ENCODE results near the gene CCR4. TPM values are rescaled to one million over a fixed set of nuclear protein-coding genes. Genes with fewer than 3 reads are reported as not detected.
"Not testable (repeated sequence)": the region's sequence is repeated elsewhere in the genome, so short reads cannot be mapped to it uniquely, and the experiment has no call there.

CCR4 gene
- total and polyA plus RNA-seq, 7 donors: 0.16 to 3.1 TPM; not detected in 5

DNA sequence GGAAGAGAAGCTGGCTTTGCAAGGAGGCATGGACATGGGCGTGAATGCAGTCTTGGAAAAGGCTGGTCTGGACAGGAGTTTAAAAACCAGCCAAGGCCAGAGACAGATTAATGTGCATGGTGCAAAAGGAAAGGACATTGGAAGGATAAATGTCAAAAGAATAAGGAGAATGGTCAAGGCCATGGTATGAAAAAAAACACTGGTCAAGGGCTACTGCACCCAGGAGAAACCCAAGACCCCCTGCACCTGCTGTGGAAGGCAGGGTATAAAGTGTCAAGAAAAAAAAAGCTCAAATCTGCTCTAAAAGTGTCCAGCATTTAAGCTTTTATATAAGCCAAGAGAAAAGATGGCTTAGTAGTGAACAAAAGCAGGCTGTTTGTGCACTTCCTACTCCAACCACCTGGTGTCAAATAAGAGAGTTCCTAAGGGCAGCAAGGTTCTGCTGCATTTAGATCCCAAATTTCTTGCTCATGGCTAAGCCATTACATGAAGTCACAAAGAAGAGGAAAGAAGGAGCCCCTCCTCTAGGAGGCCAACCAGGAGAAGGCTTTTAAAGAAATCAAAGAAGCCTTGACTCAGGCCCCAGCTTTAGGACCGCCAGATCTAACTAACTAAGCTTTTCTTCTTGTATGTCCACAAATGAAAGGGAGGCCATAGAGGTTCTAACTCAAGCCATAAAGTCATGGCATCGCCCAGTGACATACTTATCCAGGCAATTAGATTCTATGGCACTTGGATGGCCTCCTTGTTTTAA is 16.9 kb downstream of the CCR4 start:
- no peaks in the 10 kb centered on the region for H3K36me3 ChIP-seq
- H3K4me1 ChIP-seq: peaks cover 0 to 9% (median 4%) of the 10 kb centered on the region in 4 donors
- no peak for DNase-seq
- H3K9me3 ChIP-seq: no peaks in the 10 kb centered on the region
- no peak overlapping the region for H3K4me3 ChIP-seq
- WGBS, 2 donors: 89 to 93% methylated on average over 3 of the region's 3 CpGs
- intact Hi-C loops (cut with DNase I): no loop called here
- no peaks in the 10 kb centered on the region for H3K27me3 ChIP-seq
- H3K27ac ChIP-seq: no peak overlapping the region
- TF ChIP-seq POLR2A (IDR thresholded peaks at IDR 0.05) (no peak), EP300 (IDR thresholded peaks at IDR 0.05) (no peak), POLR2AphosphoS5 (IDR thresholded peaks at IDR 0.05) (no peak)
- TF ChIP-seq, protein P1, sequence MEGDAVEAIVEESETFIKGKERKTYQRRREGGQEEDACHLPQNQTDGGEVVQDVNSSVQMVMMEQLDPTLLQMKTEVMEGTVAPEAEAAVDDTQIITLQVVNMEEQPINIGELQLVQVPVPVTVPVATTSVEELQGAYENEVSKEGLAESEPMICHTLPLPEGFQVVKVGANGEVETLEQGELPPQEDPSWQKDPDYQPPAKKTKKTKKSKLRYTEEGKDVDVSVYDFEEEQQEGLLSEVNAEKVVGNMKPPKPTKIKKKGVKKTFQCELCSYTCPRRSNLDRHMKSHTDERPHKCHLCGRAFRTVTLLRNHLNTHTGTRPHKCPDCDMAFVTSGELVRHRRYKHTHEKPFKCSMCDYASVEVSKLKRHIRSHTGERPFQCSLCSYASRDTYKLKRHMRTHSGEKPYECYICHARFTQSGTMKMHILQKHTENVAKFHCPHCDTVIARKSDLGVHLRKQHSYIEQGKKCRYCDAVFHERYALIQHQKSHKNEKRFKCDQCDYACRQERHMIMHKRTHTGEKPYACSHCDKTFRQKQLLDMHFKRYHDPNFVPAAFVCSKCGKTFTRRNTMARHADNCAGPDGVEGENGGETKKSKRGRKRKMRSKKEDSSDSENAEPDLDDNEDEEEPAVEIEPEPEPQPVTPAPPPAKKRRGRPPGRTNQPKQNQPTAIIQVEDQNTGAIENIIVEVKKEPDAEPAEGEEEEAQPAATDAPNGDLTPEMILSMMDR (IDR thresholded peaks at IDR 0.05): no peak

DNA sequence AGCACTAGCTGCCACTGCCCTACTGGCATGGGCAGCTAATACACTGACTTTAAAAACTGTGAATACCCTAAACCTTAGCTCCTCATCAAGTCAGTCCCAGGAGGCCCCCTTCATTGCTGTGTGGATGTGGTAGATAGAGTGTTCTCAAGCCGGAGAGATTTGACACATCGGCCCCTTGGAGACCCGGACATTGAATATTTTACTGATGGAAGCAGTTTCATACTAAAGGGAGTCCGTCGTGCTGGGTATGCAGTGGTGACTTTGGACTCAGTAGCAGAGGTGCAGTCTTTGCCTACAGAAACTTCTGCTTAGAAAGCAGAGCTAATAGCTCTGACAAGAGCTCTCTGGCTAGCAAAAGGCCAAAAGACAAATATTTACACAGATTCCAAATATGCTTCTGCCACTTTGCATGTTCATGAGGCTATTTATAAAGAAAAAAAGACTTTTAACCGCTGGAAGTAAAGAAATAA is 17.5 kb downstream of the CCR4 start:
- no peaks in the 10 kb centered on the region for H3K36me3 ChIP-seq
- H3K4me3 ChIP-seq: no peak overlapping the region
- peaks cover 0 to 9% (median 4%) of the 10 kb centered on the region in 4 donors for H3K4me1 ChIP-seq
- H3K27ac ChIP-seq: no peak overlapping the region
- no peak for DNase-seq
- WGBS, 2 donors: 77% methylated on average over 6 of the region's 6 CpGs
- H3K27me3 ChIP-seq: no peaks in the 10 kb centered on the region
- no peaks in the 10 kb centered on the region for H3K9me3 ChIP-seq
- intact Hi-C loops (cut with DNase I): no loop called here
- TF ChIP-seq EP300 (IDR thresholded peaks at IDR 0.05): no peak
- TF ChIP-seq POLR2A (IDR thresholded peaks at IDR 0.05): no peak
- no peak for TF ChIP-seq POLR2AphosphoS5 (IDR thresholded peaks at IDR 0.05)
- TF ChIP-seq, protein P1 (IDR thresholded peaks at IDR 0.05): no peak

DNA sequence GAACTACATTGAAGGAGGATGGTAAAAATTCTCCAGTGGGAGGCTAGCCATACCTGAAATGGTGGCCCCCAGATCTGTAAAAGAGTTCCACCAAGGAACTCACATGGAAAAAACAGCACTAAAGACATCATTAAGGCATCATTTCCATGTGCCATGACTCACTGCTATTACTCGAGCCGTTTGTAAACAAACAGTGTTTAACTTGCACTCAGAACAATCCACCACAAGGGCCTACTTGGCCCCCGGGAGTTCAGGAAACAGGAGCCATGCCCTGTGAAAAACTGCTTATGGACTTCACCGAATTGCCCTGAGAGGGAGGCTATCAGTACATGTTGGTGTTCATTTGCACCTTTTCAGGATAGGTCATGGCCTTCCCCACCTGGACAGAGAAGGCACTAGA is 18.2 kb downstream of the CCR4 start:
- H3K27me3 ChIP-seq: no peaks in the 10 kb centered on the region
- H3K36me3 ChIP-seq: no peaks in the 10 kb centered on the region
- H3K4me3 ChIP-seq: no peak overlapping the region
- H3K4me1 ChIP-seq: peaks cover 0 to 9% (median 4%) of the 10 kb centered on the region in 4 donors
- no peak overlapping the region for H3K27ac ChIP-seq
- intact Hi-C loops (cut with DNase I): no loop called here
- TF ChIP-seq, protein P1 (IDR thresholded peaks at IDR 0.05): no peak
- TF ChIP-seq POLR2AphosphoS5 (IDR thresholded peaks at IDR 0.05): no peak
- TF ChIP-seq POLR2A (IDR thresholded peaks at IDR 0.05): no peak
- DNase-seq: no peak
- H3K9me3 ChIP-seq: no peaks in the 10 kb centered on the region
- 19 to 56% methylated on average over 4 of the region's 4 CpGs for WGBS, 2 donors

DNA sequence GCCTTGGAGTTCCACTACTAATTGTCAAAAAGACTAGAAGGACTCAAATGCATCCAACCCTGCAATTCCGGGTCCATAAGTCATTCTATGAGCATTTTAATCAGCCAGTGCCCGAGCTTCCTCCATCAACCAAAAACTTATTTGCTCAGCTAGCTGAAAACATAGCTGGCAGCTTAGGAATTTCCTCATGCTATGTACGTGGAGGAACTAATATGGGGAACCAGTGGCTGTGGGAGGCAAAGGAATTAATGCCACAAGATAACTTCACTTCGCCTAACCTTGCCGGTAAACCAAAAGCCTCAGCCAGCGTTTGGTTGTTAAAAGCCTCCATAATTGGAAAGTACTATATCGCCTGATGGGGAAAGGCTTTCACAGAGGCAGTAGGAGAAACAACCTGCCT is 19.8 kb downstream of the CCR4 start:
- H3K4me1 ChIP-seq; H3K4me3 ChIP-seq; H3K27me3 ChIP-seq; H3K36me3 ChIP-seq; H3K9me3 ChIP-seq; DNase-seq; H3K27ac ChIP-seq; intact Hi-C loops (cut with DNase I): not testable (repeated sequence)
- WGBS, 2 donors: 90 to 92% methylated on average over 7 of the region's 7 CpGs

DNA sequence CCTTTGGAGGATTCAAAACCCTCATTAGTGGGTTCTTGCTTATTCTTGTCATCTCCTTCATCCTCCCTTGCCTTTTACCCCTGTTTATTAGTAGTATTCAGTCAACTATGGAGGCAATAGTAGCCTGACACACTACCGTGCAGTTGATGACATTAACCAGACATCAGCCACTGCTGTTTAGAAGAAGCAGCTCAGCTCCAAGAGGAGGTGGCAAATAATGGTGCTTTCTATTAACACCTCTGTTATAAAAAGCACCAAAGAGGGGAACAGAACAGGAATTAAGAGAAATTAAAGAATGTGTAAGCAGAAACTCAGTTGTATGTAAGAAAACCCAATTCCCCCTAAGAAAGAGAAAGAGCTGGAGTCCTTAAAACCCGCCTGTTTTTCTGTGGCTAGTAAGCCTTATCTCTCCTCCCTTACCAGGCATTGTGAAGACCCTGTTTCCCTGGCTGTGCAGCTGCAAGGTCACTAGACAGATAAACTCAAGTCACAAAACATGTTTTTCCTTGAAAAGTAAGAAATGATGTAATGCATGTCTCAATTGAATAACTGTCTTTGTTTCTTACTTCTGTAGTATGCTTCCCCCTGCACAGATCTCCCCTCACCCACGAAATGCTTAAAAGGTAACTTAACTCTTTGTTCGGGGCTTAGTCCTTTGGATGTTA is 21.2 kb downstream of the CCR4 start:
- Histone ChIP-seq H3K27me3 (no peaks in the 10 kb centered on the region), H3K4me1 (peaks cover 0 to 9% (median 4%) of the 10 kb centered on the region in 4 donors), H3K36me3 (no peaks in the 10 kb centered on the region), H3K4me3 (no peak overlapping the region), H3K9me3 (no peaks in the 10 kb centered on the region), H3K27ac (no peak overlapping the region)
- 89 to 92% methylated on average over 4 of the region's 4 CpGs for WGBS, 2 donors
- TF ChIP-seq POLR2AphosphoS5 (IDR thresholded peaks at IDR 0.05) (no peak), POLR2A (IDR thresholded peaks at IDR 0.05) (no peak)
- TF ChIP-seq, protein P1 (IDR thresholded peaks at IDR 0.05): no peak
- intact Hi-C loops (cut with DNase I): no loop called here
- DNase-seq: no peak

Data from sigmoid colon (tissue), 7 donors.